SK-N-SH (cell line): ENCODE results near the gene HDAC7. TPM values are rescaled to one million over a fixed set of nuclear protein-coding genes. Genes with fewer than 3 reads are reported as not detected.

Experiments
- CTCF ChIA-PET: fragments of 300-600, 350-600 bp; formaldehyde crosslinking; extraction: SDS; loops from one replicate; lab custom pipeline; 2021; lab: Yijun Ruan, JAX
- POLR2A ChIA-PET: fragments of 350-600 bp; sonication (Branson Sonifier 250); formaldehyde crosslinking; extraction: SDS; loops from one replicate; lab custom pipeline; 2020; ENCODE audit warnings: antibody characterized with exemption, inconsistent platforms; lab: Yijun Ruan, JAX
- DNase-seq: peaks from one replicate; pipeline ENCODE4 v3.0.0; 2012
- H2AFZ ChIP-seq: fragments of 200-600 bp; sonication (generic); 2 replicates; pipeline ENCODE4 v1.8.1; 2016; ENCODE audit warnings: antibody characterized with exemption, mild to moderate bottlenecking, low read depth
- H3F3A ChIP-seq: fragments of 200-600 bp; sonication (generic); replicated peaks from 2 replicates; pipeline ENCODE3; 2016; ENCODE audit warnings: antibody characterized with exemption, mild to moderate bottlenecking; ENCODE audit not compliant: insufficient read depth
- H3K27ac ChIP-seq, 2 experiments: fragments of 200-500 bp in 1 of 2; fragments of 200-600 bp in 1 of 2; sonication (Bioruptor generic) in 1 of 2; sonication (generic), shearing (Covaris generic) in 1 of 2; 2 replicates each; pipeline versions ENCODE4 v1.5.1 to v1.6.1; 2014 to 2016; ENCODE audit warnings: low read depth in 2 of 2, inconsistent platforms in 1 of 2, low read length in 1 of 2, mild to moderate bottlenecking in 1 of 2, mixed read lengths in 1 of 2
- H3K27me3 ChIP-seq: fragments of 200-600 bp; sonication (generic), shearing (Covaris generic); 2 replicates; pipeline ENCODE4 v1.6.1; 2016; ENCODE audit warnings: mixed run types; ENCODE audit not compliant: insufficient read depth
- H3K36me3 ChIP-seq, 2 experiments: fragments of 200-500 bp in 1 of 2; fragments of 200-600 bp in 1 of 2; sonication (Bioruptor generic) in 1 of 2; sonication (generic) in 1 of 2; replicated peaks in 1 of 2; 2 replicates each; pipeline versions ENCODE3 to v1.5.1; 2014 to 2016; ENCODE audit warnings: low read length in 1 of 2, mild to moderate bottlenecking in 1 of 2; ENCODE audit not compliant: insufficient read depth in 2 of 2, control insufficient read depth in 1 of 2
- H3K4me1 ChIP-seq, 2 experiments: fragments of 200-500 bp in 1 of 2; fragments of 200-600 bp in 1 of 2; sonication (Bioruptor generic) in 1 of 2; sonication (generic), shearing (Covaris generic) in 1 of 2; 2 replicates each; pipeline versions ENCODE4 v1.5.1 to v1.6.1; 2014 to 2016; ENCODE audit warnings: low read depth in 1 of 2, low read length in 1 of 2, mixed run types in 1 of 2; ENCODE audit not compliant: insufficient read depth in 2 of 2, control insufficient read depth in 1 of 2
- H3K4me2 ChIP-seq: fragments of 200-600 bp; sonication (generic), shearing (Covaris generic); 2 replicates; pipeline ENCODE4 v1.6.1; 2017; ENCODE audit warnings: mixed run types
- H3K4me3 ChIP-seq, 2 experiments: fragments of 200-500 bp in 1 of 2; fragments of 200-600 bp in 1 of 2; sonication (Bioruptor generic) in 1 of 2; sonication (generic), shearing (Covaris generic) in 1 of 2; 2 replicates each; pipeline versions ENCODE4 v1.5.1 to v1.8.1; 2014 to 2016; ENCODE audit warnings: low read depth in 2 of 2, inconsistent platforms in 1 of 2, low read length in 1 of 2, mild to moderate bottlenecking in 1 of 2, mixed read lengths in 1 of 2, moderate library complexity in 1 of 2
- H3K79me2 ChIP-seq: fragments of 200-600 bp; sonication (generic); 2 replicates; pipeline ENCODE4 v1.8.1; 2017; ENCODE audit warnings: mild to moderate bottlenecking; ENCODE audit not compliant: insufficient read depth
- H3K9ac ChIP-seq: fragments of 200-600 bp; sonication (generic); 2 replicates; pipeline ENCODE4 v1.6.1; 2017; ENCODE audit warnings: mixed run types
- H3K9me2 ChIP-seq: fragments of 200-600 bp; sonication (generic); 2 replicates; pipeline ENCODE4 v1.6.1; 2017; ENCODE audit warnings: mixed run types
- H3K9me3 ChIP-seq: fragments of 200-600 bp; sonication (generic); 2 replicates; pipeline ENCODE4 v1.6.1; 2017; ENCODE audit warnings: mixed run types, mild to moderate bottlenecking, moderate library complexity
- H4K20me1 ChIP-seq: fragments of 200-600 bp; sonication (generic); 2 replicates; pipeline ENCODE4 v1.6.1; 2017; ENCODE audit warnings: mild to moderate bottlenecking, mixed run types; ENCODE audit not compliant: insufficient read depth
- CHD2 ChIP-seq: fragments of 150-350 bp; IDR thresholded peaks from 2 replicates; pipeline ENCODE4 v1.6.1; 2018; ENCODE audit warnings: low read length; ENCODE audit not compliant: partially characterized antibody
- EZH2phosphoT487 ChIP-seq: fragments of 200-600 bp; sonication (generic); IDR thresholded peaks from 2 replicates; pipeline ENCODE4 v1.6.1; 2017; ENCODE audit warnings: low read depth, mixed run types, mild to moderate bottlenecking, antibody characterized with exemption, moderate library complexity, borderline replicate concordance
- FOXJ3 ChIP-seq: sonication (generic); formaldehyde crosslinking; IDR thresholded peaks from 2 replicates; pipeline ENCODE4 v1.5.1; 2020; ENCODE audit warnings: mild to moderate bottlenecking, missing genetic modification reagents
- GABPA ChIP-seq: IDR thresholded peaks from 2 replicates; pipeline ENCODE4 v1.4.0; 2012; ENCODE audit warnings: low read depth, mild to moderate bottlenecking
- GATA2 ChIP-seq: sonication (generic); formaldehyde crosslinking; IDR thresholded peaks from 2 replicates; pipeline ENCODE4 v1.5.0; 2020; ENCODE audit warnings: mild to moderate bottlenecking, missing genetic modification reagents
- MXI1 ChIP-seq: IDR thresholded peaks from 2 replicates; pipeline ENCODE4 v1.6.1; 2012; ENCODE audit warnings: mild to moderate bottlenecking, low read depth, low read length, improper control_type of control experiment
- NFIC ChIP-seq: IDR thresholded peaks from 2 replicates; pipeline ENCODE4 v1.4.0; 2012; ENCODE audit warnings: borderline replicate concordance
- RAD21 ChIP-seq: IDR thresholded peaks from 2 replicates; pipeline ENCODE4 v1.6.1; 2012; ENCODE audit warnings: mild to moderate bottlenecking, low read length
- RFX5 ChIP-seq: IDR thresholded peaks from 2 replicates; pipeline ENCODE4 v1.6.1; 2012; ENCODE audit warnings: mild to moderate bottlenecking, improper control_type of control experiment, low read length
- RXRA ChIP-seq: IDR thresholded peaks from 2 replicates; pipeline ENCODE4 v1.4.0; 2012; ENCODE audit warnings: low read depth, mild to moderate bottlenecking, borderline replicate concordance
- SIN3A ChIP-seq: IDR thresholded peaks from 2 replicates; pipeline ENCODE4 v1.6.1; 2012; ENCODE audit warnings: low read depth, mild to moderate bottlenecking, low read length, moderate library complexity, borderline replicate concordance
- TAF1 ChIP-seq: IDR thresholded peaks from 2 replicates; pipeline ENCODE4 v1.6.1; 2012; ENCODE audit warnings: low read depth, mild to moderate bottlenecking, low read length, moderate library complexity, borderline replicate concordance
- TEAD4 ChIP-seq: IDR thresholded peaks from 2 replicates; pipeline ENCODE4 v1.4.0; 2012; ENCODE audit warnings: mild to moderate bottlenecking, borderline replicate concordance; ENCODE audit not compliant: insufficient read depth
- YY1 ChIP-seq: IDR thresholded peaks from 2 replicates; pipeline ENCODE4 v1.4.0; 2012; ENCODE audit warnings: low read depth, mild to moderate bottlenecking
- WGBS: methylation state at CpG from one replicate; pipeline ENCODE4 v1.1.6; 2017; ENCODE audit warnings: low lambda C conversion rate; 5-methylcytosine and 5-hydroxymethylcytosine counted together
- polyA plus RNA-seq, 3 experiments: library from polyadenylated mRNA; depleted of rRNA; stranded (reverse); fragments of >200 nt; gene quantifications; 2 replicates each; pipeline ENCODE4 v1.2.3, GENCODE V29; 2012
- TF ChIP-seq, protein P1 (sequence below): fragments of 200-600 bp; sonication (generic); IDR thresholded peaks from 2 replicates; pipeline ENCODE4 v1.6.1; 2017; ENCODE audit warnings: antibody characterized with exemption, mild to moderate bottlenecking, moderate library complexity
- TF ChIP-seq, protein P2 (sequence below): fragments of 150-350 bp; IDR thresholded peaks from 2 replicates; pipeline ENCODE4 v1.6.1; 2017; ENCODE audit warnings: antibody characterized with exemption, low read length, low read depth, borderline replicate concordance
- TF ChIP-seq, protein P3 (sequence below): IDR thresholded peaks from 2 replicates; pipeline ENCODE4 v1.4.0; 2012; ENCODE audit warnings: low read depth
- TF ChIP-seq, protein P4 (sequence below): IDR thresholded peaks from 2 replicates; pipeline ENCODE4 v1.4.0; 2012; ENCODE audit warnings: low read depth, borderline replicate concordance

Gene HDAC7
- polyA plus RNA-seq, 1 of the 3 experiments (the other 2 are of a cell fraction) = 51.0 TPM

DNA sequence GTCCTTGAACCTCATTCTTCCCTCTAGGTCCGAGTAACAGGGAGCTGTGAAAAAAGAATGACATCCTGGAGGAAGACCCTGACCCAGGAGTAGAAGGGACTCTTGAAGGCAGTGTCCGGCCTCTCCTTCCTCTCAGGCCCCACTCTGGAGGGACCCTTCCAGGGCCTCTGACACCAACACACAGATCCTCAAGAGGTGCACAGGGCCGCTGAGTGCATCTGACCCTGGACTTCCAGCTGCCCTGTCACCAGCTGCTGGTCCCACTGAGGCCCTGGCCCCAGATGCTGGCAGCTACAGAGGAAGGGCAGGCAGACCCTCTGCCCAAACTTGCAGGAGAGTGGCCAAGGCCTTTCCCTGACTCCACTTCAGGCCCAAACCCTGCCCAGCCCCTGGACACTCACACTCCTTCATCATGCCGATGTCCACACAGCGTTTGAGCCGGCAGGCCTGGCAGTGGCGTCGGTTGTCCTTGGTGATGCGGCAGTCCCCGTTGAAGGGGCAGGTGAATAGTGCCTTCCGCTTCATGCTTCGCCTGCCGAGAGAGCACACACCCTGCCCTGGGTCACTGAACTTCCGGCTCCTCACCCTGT lies 45.0 kb upstream of the HDAC7 start:
- Histone ChIP-seq H3K4me2 (no peak overlapping the region), H3K4me1 (no peaks in the 10 kb centered on the region), H3K9ac (no peak overlapping the region), H3K4me3 (no peak overlapping the region), H3K9me3 (no peaks in the 10 kb centered on the region), H3K27me3 (no peaks in the 10 kb centered on the region), H4K20me1 (no peaks in the 10 kb centered on the region), H3F3A (no peaks in the 10 kb centered on the region), H2AFZ (no peak overlapping the region), H3K79me2 (no peaks in the 10 kb centered on the region), H3K9me2 (no peaks in the 10 kb centered on the region), H3K36me3 (no peaks in the 10 kb centered on the region), H3K27ac (no peak overlapping the region)
- CTCF ChIA-PET = interaction anchor here (0.6 to 1.9 kb wide), 4 partner anchors 27 to 139 kb away, joined by 3 to 8 read pairs (median 3); partner anchors contain the start of gene VDR
- WGBS = 82% methylated on average over 12 of the region's 14 CpGs
- no peak for DNase-seq
- POLR2A ChIA-PET = no interaction called here
- no peak for TF ChIP-seq TAF1
- TF ChIP-seq, protein P1, sequence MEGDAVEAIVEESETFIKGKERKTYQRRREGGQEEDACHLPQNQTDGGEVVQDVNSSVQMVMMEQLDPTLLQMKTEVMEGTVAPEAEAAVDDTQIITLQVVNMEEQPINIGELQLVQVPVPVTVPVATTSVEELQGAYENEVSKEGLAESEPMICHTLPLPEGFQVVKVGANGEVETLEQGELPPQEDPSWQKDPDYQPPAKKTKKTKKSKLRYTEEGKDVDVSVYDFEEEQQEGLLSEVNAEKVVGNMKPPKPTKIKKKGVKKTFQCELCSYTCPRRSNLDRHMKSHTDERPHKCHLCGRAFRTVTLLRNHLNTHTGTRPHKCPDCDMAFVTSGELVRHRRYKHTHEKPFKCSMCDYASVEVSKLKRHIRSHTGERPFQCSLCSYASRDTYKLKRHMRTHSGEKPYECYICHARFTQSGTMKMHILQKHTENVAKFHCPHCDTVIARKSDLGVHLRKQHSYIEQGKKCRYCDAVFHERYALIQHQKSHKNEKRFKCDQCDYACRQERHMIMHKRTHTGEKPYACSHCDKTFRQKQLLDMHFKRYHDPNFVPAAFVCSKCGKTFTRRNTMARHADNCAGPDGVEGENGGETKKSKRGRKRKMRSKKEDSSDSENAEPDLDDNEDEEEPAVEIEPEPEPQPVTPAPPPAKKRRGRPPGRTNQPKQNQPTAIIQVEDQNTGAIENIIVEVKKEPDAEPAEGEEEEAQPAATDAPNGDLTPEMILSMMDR = no peak

DNA sequence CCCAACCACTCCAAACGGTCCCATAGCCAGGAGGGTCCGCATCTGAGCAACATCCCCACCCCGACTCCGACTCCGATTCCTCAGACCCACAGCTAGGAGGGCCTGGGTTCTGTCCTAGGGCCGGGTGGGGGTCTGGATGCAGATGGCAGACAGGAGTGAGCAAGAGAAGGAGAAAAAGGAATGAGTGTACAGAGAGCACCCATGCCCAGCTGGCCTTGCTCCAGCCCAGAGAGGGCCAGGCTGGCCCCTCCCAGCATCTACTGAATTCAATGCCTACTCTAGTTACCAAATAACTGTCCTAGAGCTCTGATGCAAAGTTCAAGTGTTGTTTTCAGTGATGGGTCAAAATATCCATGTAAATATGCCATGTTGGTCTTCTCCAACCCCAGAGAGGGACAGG lies 44.3 kb upstream of the HDAC7 start:
- Histone ChIP-seq H3K9me3 (no peaks in the 10 kb centered on the region), H3F3A (no peaks in the 10 kb centered on the region), H3K4me3 (no peak overlapping the region), H3K9ac (no peak overlapping the region), H3K4me2 (no peak overlapping the region), H2AFZ (no peak overlapping the region), H3K79me2 (no peaks in the 10 kb centered on the region), H3K27ac (no peak overlapping the region), H3K4me1 (no peaks in the 10 kb centered on the region), H4K20me1 (no peaks in the 10 kb centered on the region), H3K27me3 (no peaks in the 10 kb centered on the region), H3K9me2 (no peaks in the 10 kb centered on the region), H3K36me3 (no peaks in the 10 kb centered on the region)
- 81% methylated on average over 6 of the region's 6 CpGs for WGBS
- no peak for DNase-seq
- TF ChIP-seq TAF1 (no peak), FOXJ3 (CRISPR knock-in tag) (no peak), EZH2phosphoT487 (no peak), CHD2 (no peak), GABPA (no peak), NFIC (no peak), SIN3A (no peak), YY1 (no peak), RAD21 (no peak), RFX5 (no peak), MXI1 (no peak), TEAD4 (no peak), GATA2 (CRISPR knock-in tag) (no peak), RXRA (no peak)
- TF ChIP-seq, protein P2, sequence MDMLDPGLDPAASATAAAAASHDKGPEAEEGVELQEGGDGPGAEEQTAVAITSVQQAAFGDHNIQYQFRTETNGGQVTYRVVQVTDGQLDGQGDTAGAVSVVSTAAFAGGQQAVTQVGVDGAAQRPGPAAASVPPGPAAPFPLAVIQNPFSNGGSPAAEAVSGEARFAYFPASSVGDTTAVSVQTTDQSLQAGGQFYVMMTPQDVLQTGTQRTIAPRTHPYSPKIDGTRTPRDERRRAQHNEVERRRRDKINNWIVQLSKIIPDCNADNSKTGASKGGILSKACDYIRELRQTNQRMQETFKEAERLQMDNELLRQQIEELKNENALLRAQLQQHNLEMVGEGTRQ = no peak
- TF ChIP-seq, protein P3, sequence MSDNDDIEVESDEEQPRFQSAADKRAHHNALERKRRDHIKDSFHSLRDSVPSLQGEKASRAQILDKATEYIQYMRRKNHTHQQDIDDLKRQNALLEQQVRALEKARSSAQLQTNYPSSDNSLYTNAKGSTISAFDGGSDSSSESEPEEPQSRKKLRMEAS = no peak
- TF ChIP-seq, protein P1 = no peak
- TF ChIP-seq, protein P4, sequence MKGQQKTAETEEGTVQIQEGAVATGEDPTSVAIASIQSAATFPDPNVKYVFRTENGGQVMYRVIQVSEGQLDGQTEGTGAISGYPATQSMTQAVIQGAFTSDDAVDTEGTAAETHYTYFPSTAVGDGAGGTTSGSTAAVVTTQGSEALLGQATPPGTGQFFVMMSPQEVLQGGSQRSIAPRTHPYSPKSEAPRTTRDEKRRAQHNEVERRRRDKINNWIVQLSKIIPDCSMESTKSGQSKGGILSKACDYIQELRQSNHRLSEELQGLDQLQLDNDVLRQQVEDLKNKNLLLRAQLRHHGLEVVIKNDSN = no peak
- ChIA-PET CTCF (interaction anchor here (1.5 to 1.9 kb wide), 2 partner anchors 26 to 41 kb away, joined by 3 to 8 read pairs; partner anchors contain the start of gene VDR), POLR2A (no interaction called here)
